GM18907 (cell line): ENCODE measurements around the gene NFE2.
A peak's percentile ranks its signal among the peaks of the same experiment; 100 is the strongest.
"Not testable (repeated sequence)": the region's sequence is repeated elsewhere in the genome, so short reads cannot be mapped to it uniquely, and the experiment has no call there.

Experiments
- ATAC-seq: cut with Tn5 transposase; IDR thresholded peaks from one replicate; pipeline ENCODE4 v1.9.1; 2021; ENCODE audit warnings: mild to moderate bottlenecking, moderate library complexity; ENCODE audit not compliant: unreplicated experiment

The NFE2 gene

GRCh38 chr12:54300732-54301427, at the start of gene NFE2:
NFE2 (minus strand) TSS chr12:54301015; CDS start chr12:54295248, 5,767 bp downstream.
- ATAC-seq: no peak

DNA sequence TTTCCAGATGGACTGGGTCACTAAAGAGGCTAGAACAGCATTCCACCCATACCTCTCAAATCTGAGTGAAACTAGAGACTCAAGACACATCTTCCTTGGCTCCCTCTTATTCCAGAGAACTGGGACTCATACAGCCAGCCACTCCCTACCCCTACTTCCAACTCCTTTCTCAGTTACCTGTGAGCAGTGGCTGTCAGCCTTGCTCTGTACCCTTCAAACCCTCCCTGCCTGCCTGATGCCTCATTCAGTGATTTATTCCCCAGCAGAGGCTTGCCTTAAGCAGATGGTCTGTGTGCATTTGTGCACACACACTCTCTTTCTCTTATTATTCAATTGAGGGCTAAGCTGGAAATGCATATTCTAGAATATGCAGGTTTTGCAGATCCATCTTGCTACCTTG, 48.9 kb upstream of the NFE2 start:
- no peak for ATAC-seq

DNA sequence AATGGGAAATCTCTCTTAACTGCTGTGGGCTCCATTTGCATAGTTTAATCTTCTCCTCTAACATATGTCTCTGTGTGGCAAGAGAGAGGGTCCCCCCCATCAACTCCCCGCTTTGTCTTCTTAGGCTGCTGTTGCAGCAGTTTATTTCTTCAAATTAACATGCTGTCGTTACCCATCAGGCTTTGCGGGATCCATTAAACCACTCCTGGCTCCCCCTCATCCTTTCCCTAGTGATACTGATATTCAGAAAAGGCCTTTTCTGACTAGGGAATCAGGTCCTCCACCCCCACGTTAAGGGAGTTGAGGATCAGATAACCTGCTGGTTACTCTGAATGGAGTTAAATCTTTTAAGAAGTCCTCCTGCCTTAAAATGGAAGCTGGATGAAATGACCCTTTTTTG, 48.2 kb upstream of the NFE2 start:
- no peak for ATAC-seq

GRCh38 chr12:54341378-54342300, 40.8 kb upstream of the NFE2 start:
- ATAC-seq: no peak

DNA sequence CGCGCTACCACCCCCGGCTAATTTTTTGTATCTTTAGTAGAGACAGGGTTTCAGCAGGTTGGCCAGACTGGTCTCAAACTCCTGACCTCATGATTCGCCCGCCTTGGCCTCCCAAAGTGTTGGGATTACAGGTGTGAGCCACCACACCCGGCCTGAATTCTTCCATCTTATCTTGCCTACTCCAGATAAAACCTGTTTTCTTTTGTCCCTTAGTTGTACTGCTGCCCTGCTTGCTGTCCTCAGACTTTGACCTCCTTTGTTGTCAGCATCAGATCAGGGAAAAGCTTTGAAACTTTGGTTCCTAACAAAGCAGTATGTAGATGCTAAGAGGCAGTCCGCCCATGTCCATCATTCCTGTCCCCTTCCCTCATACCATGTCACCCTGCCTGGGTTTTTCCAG, 40.0 kb upstream of the NFE2 start:
- ATAC-seq: no peak

DNA sequence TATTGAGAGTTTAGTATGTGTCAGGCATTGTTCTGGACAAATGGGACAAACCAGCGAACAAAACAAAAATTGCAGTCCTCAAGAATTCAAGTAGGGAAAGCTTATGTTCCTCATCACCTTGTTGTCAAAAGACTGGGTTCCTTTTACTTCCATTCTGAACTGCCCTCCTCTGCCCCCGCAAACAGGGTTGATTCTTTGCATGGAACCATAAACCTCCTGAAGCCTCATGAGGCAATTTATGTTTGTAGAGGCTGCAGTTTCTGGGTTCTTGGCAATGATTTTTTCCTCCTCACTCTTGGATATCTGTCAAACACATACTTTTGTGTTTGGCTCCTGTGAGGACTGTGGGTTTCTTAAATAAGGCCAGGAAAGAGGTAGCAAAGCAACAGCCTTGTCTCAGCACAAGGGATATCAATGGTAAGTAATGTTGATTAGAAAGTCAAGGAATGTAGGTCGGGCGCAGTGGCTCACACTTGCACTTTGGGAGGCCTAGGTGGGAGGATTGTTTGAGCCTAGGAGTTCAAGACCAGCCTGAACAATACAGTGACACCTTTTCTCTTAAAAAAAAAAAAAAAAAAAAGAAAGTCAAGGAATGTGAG, 38.0 kb upstream of the NFE2 start:
- ATAC-seq: no peak

GRCh38 chr12:54337854-54338650, 37.2 kb upstream of the NFE2 start:
- ATAC-seq: no peak

DNA sequence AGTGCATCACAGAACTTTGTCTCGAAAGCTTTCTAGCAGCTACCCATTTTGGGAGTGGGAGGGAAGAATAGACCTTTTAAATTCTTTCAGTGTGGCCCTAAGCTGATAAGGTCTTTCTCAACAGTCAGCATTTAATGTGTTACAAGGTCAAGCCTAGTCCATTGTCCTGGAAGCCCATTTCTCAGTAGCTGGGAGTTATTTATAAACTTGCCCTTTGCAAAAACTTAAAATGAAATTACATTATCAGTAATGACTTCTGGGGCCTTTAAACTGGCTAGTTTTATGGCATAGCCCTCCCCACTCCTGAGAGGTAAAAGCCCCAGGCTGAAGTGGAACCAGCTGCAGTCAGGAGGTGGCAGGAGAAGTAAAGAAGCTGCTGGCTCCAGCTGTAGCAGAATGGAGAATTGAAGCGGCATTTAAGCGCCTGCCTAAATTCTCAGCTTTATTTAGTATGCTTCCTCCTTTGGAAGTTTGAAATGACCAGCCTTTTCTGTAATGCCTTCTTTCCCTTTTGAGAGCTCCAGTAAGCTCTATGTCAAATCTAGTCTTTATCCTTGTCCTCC, 36.5 kb upstream of the NFE2 start:
- no peak for ATAC-seq

- no peak for ATAC-seq
These were observed 32.7 kb upstream of the NFE2 start for GRCh38 chr12:54333420-54334034.

DNA sequence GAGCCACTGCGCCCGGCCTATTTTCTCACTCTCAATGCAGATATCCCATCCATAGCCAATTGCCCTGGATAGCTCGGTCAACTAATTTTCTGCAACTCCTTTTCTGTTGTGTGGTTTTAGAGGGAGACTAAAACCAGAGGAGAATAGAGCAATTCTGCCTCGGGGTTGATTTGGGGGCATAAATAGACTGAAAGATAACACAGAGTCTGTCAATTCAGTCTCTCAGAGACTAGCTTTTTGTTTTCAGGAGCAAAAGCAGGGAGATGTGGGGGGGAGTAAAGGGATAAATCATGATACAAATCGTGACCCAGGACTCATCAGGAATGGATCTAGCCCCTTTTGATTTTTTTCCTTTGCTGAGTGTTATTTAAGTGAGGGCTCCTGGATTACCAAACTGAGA, 30.6 kb upstream of the NFE2 start:
- ATAC-seq: no peak

GRCh38 chr12:54330442-54330841, 29.6 kb upstream of the NFE2 start:
- no peak for ATAC-seq

GRCh38 chr12:54329759-54330158, 28.9 kb upstream of the NFE2 start:
- ATAC-seq: no peak

- no peak for ATAC-seq
These were observed 28.0 kb upstream of the NFE2 start for GRCh38 chr12:54328595-54329337.

- not testable (repeated sequence) for ATAC-seq
These were observed 24.8 kb upstream of the NFE2 start for GRCh38 chr12:54325442-54326109.

GRCh38 chr12:54324617-54325441, 24.0 kb upstream of the NFE2 start, which contains the start of gene COPZ1:
COPZ1 (plus strand) TSS chr12:54325131; CDS start chr12:54325164, 33 bp downstream.
- peak; percentile 98 for ATAC-seq

DNA sequence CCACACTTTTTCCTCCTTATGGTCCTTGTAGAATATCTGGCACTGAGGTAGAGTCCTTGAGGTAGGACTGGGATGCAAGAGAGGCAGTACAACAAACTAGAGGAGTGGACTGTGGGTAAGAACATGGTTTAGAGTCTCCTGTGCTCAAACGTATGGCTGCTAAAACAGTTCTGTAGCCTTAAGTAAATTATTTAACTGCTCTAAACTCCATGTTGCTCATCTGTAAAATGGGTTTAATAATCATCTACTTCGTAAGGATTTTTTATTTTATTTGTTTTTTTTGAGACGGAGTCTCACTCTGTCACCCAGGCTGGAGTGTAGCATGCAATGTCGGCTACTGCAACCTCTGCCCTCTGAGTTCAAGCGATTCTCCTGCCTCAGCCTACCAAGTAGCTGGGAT, 20.5 kb upstream of the NFE2 start:
- ATAC-seq: no peak

DNA sequence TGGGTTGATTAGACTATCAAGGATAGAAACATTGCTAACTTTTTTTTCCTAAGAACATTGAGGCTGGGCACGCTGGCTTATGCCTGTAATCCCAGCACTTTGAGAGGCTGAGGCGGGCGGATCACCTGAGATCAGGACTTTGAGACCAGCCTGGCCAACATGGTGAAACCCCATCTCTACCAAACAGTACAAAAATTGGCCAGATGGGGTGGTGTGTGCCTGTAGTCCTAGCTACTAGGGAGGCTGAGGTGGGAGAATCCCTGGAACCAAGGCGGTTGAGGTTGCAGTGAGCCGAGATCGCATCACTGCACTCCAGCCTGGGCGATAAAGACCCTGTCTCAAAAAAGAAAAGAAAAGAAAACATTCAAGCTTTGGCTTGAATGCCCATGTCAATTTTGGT, 11.5 kb upstream of the NFE2 start:
- ATAC-seq: not testable (repeated sequence)

GRCh38 chr12:54311051-54311450, 10.2 kb upstream of the NFE2 start:
- ATAC-seq: no peak
